Bronchial epithelial cell (primary cell): ENCODE data around the gene CD14. TPM values are rescaled to one million over a fixed set of nuclear protein-coding genes. Genes with fewer than 3 reads are reported as not detected.
A peak's percentile ranks its signal among the peaks of the same experiment; 100 is the strongest.
"Not testable (repeated sequence)": the region's sequence is repeated elsewhere in the genome, so short reads cannot be mapped to it uniquely, and the experiment has no call there.

Experiments used
- DNase-seq: peaks from one replicate; pipeline ENCODE4 v3.0.0-alpha.2; 2010; ENCODE audit warnings: low read depth
- FAIRE-seq: peaks from 2 replicates; lab custom pipeline; 2011; peaks lifted over from hg19 to GRCh38; lab: Jason Lieb, UNC
- H3K27me3 ChIP-seq: 2 replicates; pipeline ENCODE4 v1.5.1; 2011; ENCODE audit warnings: low read length; ENCODE audit not compliant: control insufficient read depth, insufficient read depth
- H3K36me3 ChIP-seq: 2 replicates; pipeline ENCODE4 v1.5.1; 2011; ENCODE audit warnings: low read length; ENCODE audit not compliant: control insufficient read depth, insufficient read depth
- H3K4me3 ChIP-seq: 2 replicates; pipeline ENCODE4 v1.5.1; 2011; ENCODE audit warnings: mild to moderate bottlenecking, low read depth, low read length, control low read depth
- total RNA-seq: library from RNA; depleted of rRNA; stranded (reverse); fragments of >200 nt; gene quantifications from 2 replicates; pipeline ENCODE4 v1.2.1, GENCODE V29; 2014
- TF ChIP-seq, protein P1 (sequence below): IDR thresholded peaks from 2 replicates; pipeline ENCODE4 v1.5.1; 2011; ENCODE audit warnings: mild to moderate bottlenecking, moderate library complexity, low read length, control low read depth, inconsistent platforms; ENCODE audit not compliant: insufficient read depth, severe bottlenecking

The CD14 gene
- total RNA-seq, 1 donor from 2014 or later: 3.2 TPM

GRCh38 chr5:140598836-140599235 is 34.1 kb downstream of the CD14 start:
- no peaks in the 10 kb centered on the region for H3K36me3 ChIP-seq
- TF ChIP-seq, protein P1, sequence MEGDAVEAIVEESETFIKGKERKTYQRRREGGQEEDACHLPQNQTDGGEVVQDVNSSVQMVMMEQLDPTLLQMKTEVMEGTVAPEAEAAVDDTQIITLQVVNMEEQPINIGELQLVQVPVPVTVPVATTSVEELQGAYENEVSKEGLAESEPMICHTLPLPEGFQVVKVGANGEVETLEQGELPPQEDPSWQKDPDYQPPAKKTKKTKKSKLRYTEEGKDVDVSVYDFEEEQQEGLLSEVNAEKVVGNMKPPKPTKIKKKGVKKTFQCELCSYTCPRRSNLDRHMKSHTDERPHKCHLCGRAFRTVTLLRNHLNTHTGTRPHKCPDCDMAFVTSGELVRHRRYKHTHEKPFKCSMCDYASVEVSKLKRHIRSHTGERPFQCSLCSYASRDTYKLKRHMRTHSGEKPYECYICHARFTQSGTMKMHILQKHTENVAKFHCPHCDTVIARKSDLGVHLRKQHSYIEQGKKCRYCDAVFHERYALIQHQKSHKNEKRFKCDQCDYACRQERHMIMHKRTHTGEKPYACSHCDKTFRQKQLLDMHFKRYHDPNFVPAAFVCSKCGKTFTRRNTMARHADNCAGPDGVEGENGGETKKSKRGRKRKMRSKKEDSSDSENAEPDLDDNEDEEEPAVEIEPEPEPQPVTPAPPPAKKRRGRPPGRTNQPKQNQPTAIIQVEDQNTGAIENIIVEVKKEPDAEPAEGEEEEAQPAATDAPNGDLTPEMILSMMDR: no peak
- DNase-seq (no peak), FAIRE-seq (no peak)
- H3K27me3 ChIP-seq: no peaks in the 10 kb centered on the region
- H3K4me3 ChIP-seq: no peak overlapping the region

DNA sequence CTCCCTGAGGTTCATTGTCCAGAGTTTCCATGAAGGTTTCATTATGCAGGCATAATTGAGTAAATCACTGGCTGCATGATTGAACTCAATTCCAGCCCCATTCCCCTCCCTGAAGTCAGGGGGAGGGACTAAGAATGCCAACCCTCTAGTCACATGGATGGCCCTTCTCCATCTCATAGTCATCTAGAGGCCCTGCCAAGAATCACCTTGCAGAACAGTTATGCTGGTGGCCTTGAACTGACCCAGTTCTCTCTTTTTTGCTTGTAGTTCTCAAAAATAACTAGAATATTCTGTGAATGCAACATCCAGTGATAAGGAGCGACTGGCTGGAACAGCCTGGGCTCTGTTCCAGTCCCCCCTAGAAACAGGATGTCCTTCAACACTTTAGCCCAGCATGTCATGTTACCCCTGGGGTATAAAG is 36.6 kb downstream of the CD14 start:
- no peak for DNase-seq
- TF ChIP-seq, protein P1: no peak
- Histone ChIP-seq H3K27me3 (no peaks in the 10 kb centered on the region), H3K36me3 (no peaks in the 10 kb centered on the region), H3K4me3 (no peak overlapping the region)
- no peak for FAIRE-seq

DNA sequence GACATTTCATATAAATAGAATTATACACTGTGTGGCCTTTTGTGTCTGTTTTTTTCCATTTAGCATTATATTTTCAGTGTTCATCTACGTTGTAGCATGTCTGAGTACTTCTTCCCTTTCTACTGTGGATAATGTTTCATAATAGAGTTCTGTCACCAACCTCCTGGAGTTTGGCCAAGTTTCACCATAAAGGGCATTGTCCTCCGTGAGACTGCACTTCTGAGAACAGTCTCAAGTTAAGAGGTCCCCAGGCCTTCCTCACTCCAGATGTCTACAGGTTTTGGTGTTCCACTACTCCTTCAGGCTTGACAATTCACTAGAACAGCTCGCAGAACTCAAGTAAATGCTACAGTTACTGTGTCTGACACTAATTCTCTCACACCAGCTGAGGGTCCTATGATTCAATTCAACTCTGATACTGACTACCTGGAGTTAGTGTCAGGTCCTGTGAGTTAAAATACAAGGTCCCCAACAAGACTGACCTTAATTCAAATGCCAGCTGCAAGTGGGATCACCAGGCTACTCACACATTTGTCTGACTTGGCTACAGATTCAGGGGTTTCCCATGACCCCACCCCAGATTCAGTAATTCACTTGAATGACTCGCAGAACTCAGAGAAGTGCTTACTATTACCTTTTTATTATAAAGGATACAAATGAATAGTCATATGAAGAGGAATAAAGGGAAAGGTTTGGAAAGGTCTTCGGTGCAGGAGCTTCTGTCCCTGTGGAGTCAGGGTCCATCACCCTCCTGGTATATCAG is 37.3 kb downstream of the CD14 start:
- FAIRE-seq (no peak), DNase-seq (peak; percentile 38)
- TF ChIP-seq, protein P1: no peak

GRCh38 chr5:140594169-140594568 is 38.8 kb downstream of the CD14 start:
- no peaks in the 10 kb centered on the region for H3K27me3 ChIP-seq
- DNase-seq: no peak
- FAIRE-seq: no peak
- TF ChIP-seq, protein P1: no peak
- H3K36me3 ChIP-seq: no peaks in the 10 kb centered on the region
- H3K4me3 ChIP-seq: no peak overlapping the region

More for the DNA sequence above, 37.3 kb downstream of the CD14 start:
- Histone ChIP-seq H3K36me3 (no peaks in the 10 kb centered on the region), H3K4me3 (no peak overlapping the region), H3K27me3 (no peaks in the 10 kb centered on the region)

- not testable (repeated sequence) for H3K27me3 ChIP-seq, FAIRE-seq, H3K4me3 ChIP-seq, H3K36me3 ChIP-seq
- peak; percentile 62 for DNase-seq
Observed at GRCh38 chr5:140593070-140593469, 39.9 kb downstream of the CD14 start.

- FAIRE-seq: no peak
- H3K27me3 ChIP-seq: no peaks in the 10 kb centered on the region
- DNase-seq: peak; percentile 71
- no peaks in the 10 kb centered on the region for H3K36me3 ChIP-seq
- no peak overlapping the region for H3K4me3 ChIP-seq
- TF ChIP-seq, protein P1: no peak
Observed at GRCh38 chr5:140591747-140592372, 41.1 kb downstream of the CD14 start.
